Prostate gland (tissue), 2 donors: ENCODE data around the gene CELF4.

Source experiments
- CTCF ChIP-seq, 4 experiments: fragments of 200-600 bp in 2 of 4; fragments of 450-650 bp in 2 of 4; sonication (generic) in 2 of 4; IDR thresholded peaks; 1 replicate in 3 of 4; 2 replicates in 1 of 4; pipeline ENCODE4 v1.5.1; 2016 to 2019; ENCODE audit warnings: antibody characterized with exemption in 4 of 4, mild to moderate bottlenecking in 2 of 4, moderate library complexity in 2 of 4
- POLR2A ChIP-seq: fragments of 450-650 bp; IDR thresholded peaks from one replicate; pipeline ENCODE4 v1.6.1; 2016; ENCODE audit warnings: antibody characterized with exemption, mild to moderate bottlenecking
- POLR2AphosphoS5 ChIP-seq: sonication (generic); formaldehyde crosslinking; IDR thresholded peaks from one replicate; pipeline ENCODE4 v1.6.1; 2017; ENCODE audit warnings: antibody characterized with exemption

GRCh38 chr18:37613253-37613565, 47.6 kb upstream of the CELF4 start:
- TF ChIP-seq POLR2A, result no peak
- TF ChIP-seq CTCF (IDR thresholded peaks at IDR 0.05), result no peak
- no peak for TF ChIP-seq POLR2AphosphoS5
